HUES48 (cell line): ENCODE measurements around the gene UNKL.
"Not testable (repeated sequence)": the region's sequence is repeated elsewhere in the genome, so short reads cannot be mapped to it uniquely, and the experiment has no call there.

Experiments used
- H3K27ac ChIP-seq: one replicate; pipeline ENCODE4 v1.7.0; 2013; ENCODE audit warnings: low read depth, low read length, inconsistent platforms
- H3K27me3 ChIP-seq: 2 replicates; pipeline ENCODE4 v1.6.1; 2013; ENCODE audit warnings: mild to moderate bottlenecking, low read length; ENCODE audit not compliant: control insufficient read depth, insufficient read depth
- H3K36me3 ChIP-seq: 2 replicates; pipeline ENCODE4 v1.6.1; 2013; ENCODE audit warnings: low read length; ENCODE audit not compliant: control insufficient read depth, insufficient read depth
- H3K4me1 ChIP-seq: 2 replicates; pipeline ENCODE4 v1.6.1; 2013; ENCODE audit warnings: mild to moderate bottlenecking, low read length; ENCODE audit not compliant: control insufficient read depth, insufficient read depth
- H3K4me3 ChIP-seq: 2 replicates; pipeline ENCODE4 v1.5.1; 2013; ENCODE audit warnings: mild to moderate bottlenecking, low read depth, low read length
- H3K9ac ChIP-seq: 2 replicates; pipeline ENCODE4 v1.6.1; 2013; ENCODE audit warnings: mild to moderate bottlenecking, low read depth, low read length, moderate library complexity
- H3K9me3 ChIP-seq: 2 replicates; pipeline ENCODE4 v1.6.1; 2013; ENCODE audit warnings: low read length; ENCODE audit not compliant: control insufficient read depth, insufficient read depth

Gene UNKL

DNA sequence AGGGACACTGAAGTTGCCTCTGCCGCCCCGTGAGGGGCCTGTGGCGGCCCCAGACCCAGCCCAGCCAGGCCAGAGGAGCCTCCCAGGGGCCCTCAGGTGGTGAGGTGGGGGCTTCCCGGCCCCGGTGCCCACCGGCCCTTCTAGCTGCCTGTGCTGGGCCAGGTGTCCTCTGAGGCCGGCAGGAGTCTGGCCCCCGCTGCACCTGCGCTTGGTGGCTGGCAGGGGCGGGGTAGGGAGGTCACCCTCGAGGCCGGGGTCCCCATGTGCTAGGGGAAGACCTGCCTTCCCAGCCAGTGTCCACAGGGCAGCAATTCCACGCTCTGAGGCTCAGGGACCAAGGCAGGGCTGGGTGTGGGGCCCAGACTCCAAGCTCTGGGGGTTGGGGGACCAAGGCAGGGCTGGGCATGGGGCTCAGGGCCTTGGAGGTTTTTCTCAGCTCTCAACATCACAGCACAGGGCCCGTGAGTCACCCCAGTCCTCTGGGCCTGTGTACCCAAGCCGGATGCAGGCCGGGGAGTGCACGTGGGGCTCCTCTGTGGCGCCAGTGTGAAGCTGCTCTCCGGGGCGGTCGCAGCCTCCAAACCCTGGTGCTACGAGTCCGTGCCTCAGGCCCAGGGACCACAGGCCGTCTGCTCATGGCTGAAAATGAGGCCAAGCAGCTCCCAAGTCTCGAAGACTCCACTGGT lies 31.2 kb upstream of the UNKL start:
- Histone ChIP-seq H3K27me3 (no peaks in the 10 kb centered on the region), H3K27ac (no peak overlapping the region), H3K4me3 (no peak overlapping the region), H3K36me3 (peaks cover 31% of the 10 kb centered on the region), H3K4me1 (no peaks in the 10 kb centered on the region), H3K9ac (no peak overlapping the region), H3K9me3 (no peaks in the 10 kb centered on the region)

DNA sequence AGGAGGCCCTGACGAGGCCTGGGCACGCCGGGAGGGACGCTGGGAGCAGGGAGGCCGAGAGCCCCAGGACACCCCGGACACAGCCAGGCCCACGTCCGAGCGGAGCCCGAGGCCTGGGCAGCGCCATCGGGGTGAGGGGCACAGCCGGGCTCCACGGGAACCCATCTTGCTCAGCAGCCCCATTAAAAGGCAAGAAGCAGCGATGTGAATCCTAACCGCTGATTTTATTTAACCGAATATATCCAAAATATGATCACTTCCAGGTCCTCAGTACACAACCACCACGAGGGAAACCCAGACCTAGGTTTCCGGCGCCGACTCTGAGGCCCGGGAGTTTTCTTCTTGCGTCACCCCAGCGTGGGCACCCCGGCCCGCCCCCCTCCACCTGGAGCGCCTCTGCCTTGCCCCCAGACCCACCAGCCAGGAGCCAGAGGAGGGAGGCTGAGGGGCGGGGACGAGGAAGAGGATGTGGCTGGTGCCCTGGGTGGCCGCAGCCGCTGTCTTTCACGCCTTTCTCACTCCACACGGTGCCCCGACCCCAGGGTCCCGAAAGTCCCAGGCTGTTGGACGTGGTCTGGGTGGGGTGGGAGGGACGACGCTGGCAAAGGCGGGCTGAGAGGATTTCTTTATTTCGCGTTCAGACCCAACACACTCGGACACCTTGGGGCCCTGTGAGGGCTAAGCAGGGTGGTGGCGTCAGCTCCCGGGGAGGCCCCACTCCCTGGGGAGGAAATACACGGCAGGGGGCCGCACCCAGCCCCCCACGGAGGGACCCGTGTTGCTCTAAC lies 30.4 kb upstream of the UNKL start:
- Histone ChIP-seq H3K4me3 (no peak overlapping the region), H3K9ac (no peak overlapping the region), H3K27me3 (no peaks in the 10 kb centered on the region), H3K9me3 (no peaks in the 10 kb centered on the region), H3K4me1 (no peaks in the 10 kb centered on the region), H3K27ac (no peak overlapping the region), H3K36me3 (peaks cover 28% of the 10 kb centered on the region)

DNA sequence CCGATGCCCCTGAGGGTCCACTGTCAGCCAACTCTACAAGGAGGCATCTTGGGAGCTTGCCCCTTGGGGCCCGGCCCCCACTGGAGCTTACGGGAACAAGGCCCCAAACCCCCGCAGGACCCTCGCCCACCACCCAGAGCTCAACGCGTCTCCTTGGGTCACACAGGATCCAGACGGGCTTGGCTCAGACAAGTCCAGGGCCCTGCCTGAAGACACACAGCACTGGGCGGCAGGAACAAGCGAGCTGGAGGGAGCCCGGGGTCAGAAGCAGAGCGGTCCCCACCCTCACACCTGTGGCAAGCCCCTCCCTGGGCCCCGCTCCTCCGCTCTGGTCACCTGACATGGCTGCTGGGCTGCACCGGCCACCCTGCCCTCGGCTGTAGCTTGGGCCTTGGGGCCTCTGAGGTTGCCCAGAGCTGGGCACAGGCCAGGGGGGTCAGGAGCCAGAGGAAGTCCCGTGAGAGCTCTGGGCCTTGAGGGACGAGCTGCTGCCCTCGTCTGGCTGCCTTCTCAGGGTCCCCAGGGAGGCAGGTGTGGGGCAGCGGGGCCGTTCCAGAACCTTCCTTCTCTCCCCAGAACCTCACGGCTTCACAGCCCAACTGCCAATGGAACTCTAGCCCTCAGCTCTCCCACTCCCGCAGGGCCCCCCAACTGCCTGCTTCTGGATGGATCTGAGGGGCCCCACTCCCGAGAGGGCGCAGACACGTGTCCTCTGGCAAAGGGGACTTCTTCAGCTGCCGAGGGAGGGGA lies 29.7 kb upstream of the UNKL start, which contains the start of gene CCDC154:
Gene CCDC154, minus strand, starts transcription at position 577 of the 750 bp plus-strand sequence. Its CDS starts 234 bp downstream, at position 343.
- Histone ChIP-seq H3K9ac (no peak within 1 kb of the TSS), H3K27ac (no peak within 1 kb of the TSS), H3K4me1 (no peaks in the 10 kb centered on the region), H3K4me3 (no peak within 1 kb of the TSS), H3K36me3 (peaks cover 25% of the 10 kb centered on the region), H3K27me3 (no peaks in the 10 kb centered on the region), H3K9me3 (no peaks in the 10 kb centered on the region)

DNA sequence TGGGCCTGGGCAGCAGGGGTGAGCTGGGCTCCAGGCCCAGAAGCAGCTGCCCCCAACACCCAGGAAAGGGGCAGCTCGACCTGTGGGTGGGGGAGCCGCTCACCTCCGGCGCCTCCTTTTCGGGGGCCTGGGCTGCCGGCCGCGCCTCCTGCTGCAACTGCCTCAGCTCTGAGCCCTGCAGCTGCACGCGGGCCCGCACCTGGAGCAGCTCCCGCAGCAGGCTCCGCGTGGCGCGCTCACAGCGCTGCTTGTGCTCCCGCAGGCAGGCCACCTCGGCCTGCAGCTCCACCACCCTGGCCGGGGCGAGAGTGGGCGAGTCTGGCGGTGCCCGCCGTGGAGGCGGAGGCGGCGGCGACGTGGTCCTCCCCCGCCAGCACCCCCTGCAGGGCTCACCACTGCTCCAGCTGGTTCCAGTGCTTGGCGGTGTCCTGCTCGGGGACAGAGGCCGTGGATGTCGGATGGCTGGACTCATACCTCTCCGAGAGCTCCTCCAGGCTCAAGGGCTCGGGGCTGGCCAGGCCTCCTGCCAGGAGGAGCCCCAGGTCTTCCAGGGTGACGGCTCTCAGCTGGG lies 29.0 kb upstream of the UNKL start:
- no peak overlapping the region for H3K9ac ChIP-seq
- peaks cover 20% of the 10 kb centered on the region for H3K36me3 ChIP-seq
- no peaks in the 10 kb centered on the region for H3K4me1 ChIP-seq
- H3K4me3 ChIP-seq = no peak overlapping the region
- H3K27me3 ChIP-seq = no peaks in the 10 kb centered on the region
- H3K9me3 ChIP-seq = no peaks in the 10 kb centered on the region
- no peak overlapping the region for H3K27ac ChIP-seq

DNA sequence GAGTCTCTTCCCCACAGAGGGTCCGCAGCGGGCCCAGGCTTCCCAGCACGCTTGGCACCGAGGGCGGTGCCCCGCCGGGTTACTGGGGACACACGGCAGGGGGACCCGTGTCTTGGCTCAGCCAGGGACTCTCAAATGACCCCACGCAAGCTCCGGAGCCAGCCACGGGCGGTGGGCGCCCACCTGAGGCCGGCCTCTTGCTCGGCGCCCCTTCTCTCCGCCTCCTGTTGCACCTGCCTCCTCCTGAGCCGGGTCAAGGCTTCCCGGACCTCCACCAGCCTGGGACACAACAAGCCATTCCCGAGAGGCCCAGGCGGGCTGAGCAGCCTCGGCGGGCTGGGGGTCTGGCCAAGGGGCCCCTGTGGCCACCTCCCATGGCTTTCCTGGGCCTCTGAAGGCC lies 28.2 kb upstream of the UNKL start:
- Histone ChIP-seq H3K27me3 (no peaks in the 10 kb centered on the region), H3K9me3 (no peaks in the 10 kb centered on the region), H3K36me3 (peaks cover 13% of the 10 kb centered on the region; the same call in 1 of the 2 replicates), H3K9ac (no peak overlapping the region), H3K27ac (no peak overlapping the region), H3K4me3 (no peak overlapping the region), H3K4me1 (no peaks in the 10 kb centered on the region)

DNA sequence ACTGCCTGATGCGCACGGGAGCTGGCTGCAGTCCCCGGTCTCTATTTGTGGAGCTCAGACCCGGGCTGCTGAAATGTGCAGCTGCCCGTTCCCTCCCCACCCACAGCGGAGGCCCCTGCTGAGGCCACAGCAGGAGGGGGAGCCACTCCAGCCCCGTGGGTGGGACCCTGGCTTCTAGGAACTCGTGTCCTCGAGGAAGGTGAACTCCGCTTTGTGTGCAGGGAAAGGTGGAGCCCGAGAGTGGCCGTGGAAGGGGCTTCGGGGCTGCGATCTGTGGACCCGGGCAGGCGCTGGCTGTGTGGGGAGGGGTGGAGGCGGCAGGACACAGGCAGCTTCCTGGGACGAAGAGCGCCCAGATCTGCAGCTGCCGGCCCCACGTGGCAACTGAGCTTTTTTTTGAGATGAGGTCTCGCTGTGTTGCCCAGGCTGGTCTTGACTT lies 26.9 kb upstream of the UNKL start:
- no peaks in the 10 kb centered on the region for H3K4me1 ChIP-seq
- H3K9ac ChIP-seq = no peak overlapping the region
- no peaks in the 10 kb centered on the region for H3K9me3 ChIP-seq
- no peaks in the 10 kb centered on the region for H3K27me3 ChIP-seq
- peaks cover 9% of the 10 kb centered on the region; the same call in 1 of the 2 replicates for H3K36me3 ChIP-seq
- H3K27ac ChIP-seq = no peak overlapping the region
- H3K4me3 ChIP-seq = no peak overlapping the region

DNA sequence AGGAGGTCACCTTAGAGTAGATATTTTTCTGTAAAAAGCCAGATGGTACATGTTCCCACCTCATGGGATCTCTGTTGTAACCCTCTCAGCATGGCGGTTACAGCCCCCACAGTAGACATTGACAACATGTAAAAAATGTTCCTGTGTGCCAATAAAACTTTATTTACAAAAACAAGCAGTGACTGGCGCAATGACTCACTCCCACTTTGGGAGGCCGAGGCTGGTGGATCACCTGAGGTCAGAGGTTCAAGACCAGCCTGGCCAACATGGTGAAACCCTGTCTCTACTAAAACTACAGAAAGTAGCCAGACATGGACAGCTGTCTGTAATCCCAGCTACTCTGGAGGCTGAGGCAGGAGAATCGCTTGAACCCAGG lies 25.2 kb upstream of the UNKL start:
- H3K27me3 ChIP-seq, H3K4me1 ChIP-seq: not testable (repeated sequence)

DNA sequence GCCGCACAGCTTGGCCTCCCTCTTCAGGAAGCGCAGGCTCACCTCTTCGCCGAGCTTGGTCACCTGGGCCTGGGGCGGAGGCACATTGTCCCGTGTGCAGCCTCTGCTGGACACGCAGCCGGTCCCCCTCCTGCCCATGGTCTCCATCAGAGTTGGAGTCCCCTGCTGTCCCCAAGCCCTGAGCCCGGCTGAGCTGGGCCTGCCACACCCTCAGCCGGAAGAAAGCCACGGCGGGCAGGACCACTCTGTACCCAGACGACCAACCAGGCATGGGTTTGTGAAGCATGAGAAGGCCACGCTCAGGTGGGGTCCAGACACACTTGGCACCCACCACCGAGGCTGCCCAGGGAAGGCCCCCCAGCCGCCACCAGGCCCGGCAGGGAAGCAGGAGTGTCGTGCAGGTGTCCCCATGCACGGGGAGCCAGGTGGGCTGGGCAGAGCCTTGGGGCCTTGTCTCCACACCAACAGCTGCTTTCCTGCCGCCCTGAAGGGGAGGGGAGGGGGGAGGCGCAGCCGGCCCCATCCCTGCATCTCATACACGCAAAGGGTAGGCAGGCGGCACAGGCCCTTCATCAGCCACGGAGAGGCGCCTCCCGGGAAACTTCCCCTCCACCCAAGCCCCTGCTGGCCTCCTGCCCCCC lies 24.7 kb upstream of the UNKL start:
- no peaks in the 10 kb centered on the region for H3K4me1 ChIP-seq
- H3K4me3 ChIP-seq = no peak overlapping the region
- H3K27ac ChIP-seq = no peak overlapping the region
- H3K36me3 ChIP-seq = no peaks in the 10 kb centered on the region
- no peaks in the 10 kb centered on the region for H3K27me3 ChIP-seq
- H3K9ac ChIP-seq = no peak overlapping the region
- H3K9me3 ChIP-seq = no peaks in the 10 kb centered on the region

More for the DNA sequence above, 25.2 kb upstream of the UNKL start:
- not testable (repeated sequence) for H3K27ac ChIP-seq, H3K9me3 ChIP-seq, H3K36me3 ChIP-seq, H3K4me3 ChIP-seq, H3K9ac ChIP-seq

DNA sequence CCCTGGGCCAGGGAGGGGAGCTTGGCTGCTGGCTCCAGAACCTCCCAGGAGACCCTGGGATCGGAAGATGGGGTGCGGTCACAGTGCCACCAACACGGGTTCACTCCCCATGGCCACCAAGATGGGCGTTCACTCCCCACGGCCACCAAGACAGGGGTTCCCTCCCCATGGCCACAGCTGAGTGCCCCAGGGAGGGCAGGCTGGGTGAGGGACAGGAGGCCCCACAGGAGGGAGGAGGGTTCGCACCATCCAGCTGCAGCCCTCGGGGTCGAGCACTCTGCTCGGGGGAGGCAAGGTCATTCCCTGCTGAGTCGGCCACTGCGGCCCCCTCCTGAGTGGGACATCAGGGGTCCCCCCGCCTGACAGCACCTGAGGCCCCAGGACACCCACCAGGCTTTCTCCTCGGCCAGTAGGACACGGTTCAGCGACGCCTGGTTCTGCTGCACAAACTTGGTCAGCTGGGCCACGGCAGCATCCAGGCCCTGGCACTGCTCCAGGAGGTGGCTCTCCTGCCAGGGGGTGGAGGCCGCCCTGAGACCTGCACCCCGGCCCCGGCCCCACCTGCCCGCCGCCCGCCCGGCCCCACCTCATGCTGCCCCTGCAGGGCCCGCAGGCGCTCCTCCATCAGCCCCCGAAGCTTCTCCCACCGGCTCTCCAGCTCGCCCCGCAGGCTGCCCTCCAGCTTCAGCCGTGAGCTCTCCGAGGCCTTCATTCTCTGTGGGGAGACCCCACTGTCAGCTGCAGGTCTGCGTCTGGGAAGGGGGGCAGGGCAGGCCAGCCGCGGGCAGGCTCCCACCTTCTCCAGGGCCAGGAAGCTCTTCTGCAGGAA lies 23.9 kb upstream of the UNKL start:
- no peak overlapping the region for H3K9ac ChIP-seq
- H3K4me3 ChIP-seq = no peak overlapping the region
- no peaks in the 10 kb centered on the region for H3K4me1 ChIP-seq
- H3K9me3 ChIP-seq = no peaks in the 10 kb centered on the region
- H3K36me3 ChIP-seq = no peaks in the 10 kb centered on the region
- no peak overlapping the region for H3K27ac ChIP-seq
- no peaks in the 10 kb centered on the region for H3K27me3 ChIP-seq

DNA sequence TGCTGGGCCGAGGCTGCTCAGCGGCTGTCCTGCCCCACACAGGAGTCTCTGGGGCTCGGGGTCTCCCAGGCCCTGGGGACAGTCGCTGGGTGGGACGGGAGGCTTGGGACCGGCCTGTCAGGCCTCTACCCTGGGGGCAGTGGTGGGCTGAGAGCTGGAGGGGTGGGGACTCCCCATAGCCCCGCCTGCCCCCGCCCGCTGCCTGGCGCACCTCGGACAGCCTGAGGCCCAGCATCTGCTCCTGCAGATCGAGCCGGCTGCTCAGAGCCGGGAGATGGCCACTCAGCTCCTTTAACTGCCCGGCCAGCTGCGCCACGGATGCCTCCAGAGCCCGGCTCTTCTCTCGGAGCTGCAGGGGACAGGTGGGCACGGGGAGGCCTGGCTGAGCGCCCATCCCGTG lies 23.1 kb upstream of the UNKL start:
- Histone ChIP-seq H3K4me1 (no peaks in the 10 kb centered on the region), H3K27me3 (no peaks in the 10 kb centered on the region), H3K9ac (no peak overlapping the region), H3K4me3 (no peak overlapping the region), H3K36me3 (no peaks in the 10 kb centered on the region), H3K27ac (no peak overlapping the region), H3K9me3 (no peaks in the 10 kb centered on the region)
